Stimulated activated CD4-positive, alpha-beta T cell treated with anti-CD3 and anti-CD28 coated beads, TNF-alpha, amount 100 ng/mL, for 48 hours (primary cell): ENCODE measurements around the gene TMEM151B.
"Not testable (repeated sequence)": the region's sequence is repeated elsewhere in the genome, so short reads cannot be mapped to it uniquely, and the experiment has no call there.

Source experiments
- DNase-seq, 3 donors: peaks; one replicate each; pipeline ENCODE4 v3.0.0-alpha.2; 2020; ENCODE audit warnings: low read depth in 3 of 3

Gene TMEM151B

GRCh38 chr6:44304282-44305199, 34.3 kb downstream of the TMEM151B start:
- DNase-seq, result peak in 1 of 3 donors; percentile 20

GRCh38 chr6:44305200-44305725, 35.0 kb downstream of the TMEM151B start:
- no peak for DNase-seq

- DNase-seq, result no peak
These were observed 36.5 kb downstream of the TMEM151B start for GRCh38 chr6:44306710-44307109.

GRCh38 chr6:44307217-44307616, 37.0 kb downstream of the TMEM151B start:
- no peak for DNase-seq

GRCh38 chr6:44309092-44309491, 38.8 kb downstream of the TMEM151B start:
- no peak for DNase-seq

GRCh38 chr6:44309631-44310030, 39.4 kb downstream of the TMEM151B start:
- DNase-seq, result no peak

GRCh38 chr6:44310241-44310640, 40.0 kb downstream of the TMEM151B start:
- DNase-seq, result no peak

GRCh38 chr6:44311304-44311703, 41.1 kb downstream of the TMEM151B start:
- DNase-seq, result no peak

GRCh38 chr6:44311767-44312166, 41.5 kb downstream of the TMEM151B start:
- DNase-seq, result no peak

GRCh38 chr6:44312901-44313788, 42.9 kb downstream of the TMEM151B start, which contains the start of gene AARS2:
Gene AARS2, minus strand, starts transcription at chr6:44313347. Its CDS starts 24 bp downstream, at chr6:44313323.
- peak; percentile 83 to 94 (median 91) for DNase-seq

- DNase-seq, result not testable (repeated sequence)
These were observed 44.4 kb downstream of the TMEM151B start for GRCh38 chr6:44314657-44315056.

GRCh38 chr6:44315516-44315915, 45.3 kb downstream of the TMEM151B start:
- DNase-seq, result no peak

- DNase-seq, result no peak
These were observed 45.7 kb downstream of the TMEM151B start for GRCh38 chr6:44315951-44316350.

GRCh38 chr6:44316481-44316880, 46.2 kb downstream of the TMEM151B start:
- no peak for DNase-seq

GRCh38 chr6:44317136-44317631, 46.9 kb downstream of the TMEM151B start:
- DNase-seq, result not testable (repeated sequence)

- no peak for DNase-seq
These were observed 51.0 kb downstream of the TMEM151B start for GRCh38 chr6:44321210-44321609.

- no peak for DNase-seq
These were observed 56.8 kb downstream of the TMEM151B start for GRCh38 chr6:44327096-44327495.

GRCh38 chr6:44327760-44328159, 57.5 kb downstream of the TMEM151B start:
- no peak for DNase-seq

- DNase-seq, result not testable (repeated sequence)
These were observed 58.0 kb downstream of the TMEM151B start for GRCh38 chr6:44328203-44328602.

GRCh38 chr6:44329858-44330257, 59.6 kb downstream of the TMEM151B start:
- DNase-seq, result no peak

GRCh38 chr6:44332585-44332984, 62.3 kb downstream of the TMEM151B start:
- no peak for DNase-seq
